ENCODE results near the gene KISS1R. TPM values are rescaled to one million over a fixed set of nuclear protein-coding genes. Genes with fewer than 3 reads are reported as not detected.

The KISS1R gene
- total RNA-seq, 2 experiments from 2014 or later = 1.5 to 1.6 TPM

DNA sequence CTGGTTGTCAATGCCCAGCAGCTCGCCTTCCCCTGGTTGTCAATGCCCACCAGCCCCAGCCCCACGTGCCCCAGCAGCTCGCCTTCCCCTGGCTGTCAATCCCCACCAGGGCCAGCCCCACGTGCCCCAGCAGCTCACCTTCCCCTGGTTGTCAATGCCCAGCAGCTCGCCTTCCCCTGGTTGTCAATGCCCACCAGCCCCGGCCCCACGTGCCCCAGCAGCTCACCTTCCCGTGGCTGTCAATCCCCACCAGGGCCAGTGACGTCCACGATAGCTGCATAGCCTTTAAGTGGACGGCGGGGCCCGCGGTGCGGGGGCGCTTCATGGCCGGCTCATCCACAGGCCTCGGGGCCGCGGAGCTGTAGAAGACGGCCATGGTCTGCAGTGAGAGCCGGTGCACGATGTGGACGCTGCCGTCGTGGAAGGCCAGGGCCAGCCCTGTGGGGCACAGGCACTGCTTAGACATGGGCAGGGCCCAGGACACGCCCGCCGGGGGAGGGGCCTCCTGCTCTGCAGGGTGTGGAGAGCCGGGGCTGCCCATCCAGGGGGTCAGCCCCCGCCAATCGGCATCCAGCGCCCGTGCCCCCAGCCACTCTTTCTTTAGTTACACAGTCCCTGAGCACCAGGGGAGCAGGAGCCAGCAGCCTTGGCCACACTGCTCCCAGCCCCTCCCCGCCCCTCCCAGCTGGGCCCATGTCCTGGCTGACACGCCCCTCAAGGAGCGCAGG, 37.3 kb upstream of the KISS1R start:
- Mint-ChIP-seq H3K9me3 (no peaks in the 10 kb centered on the region), H3K4me3 (no peak overlapping the region), H3K4me1 (ENCODE audit: low read depth) (no peaks in the 10 kb centered on the region), H3K36me3 (ENCODE audit: low read depth) (peaks cover 42% of the 10 kb centered on the region), H3K27ac (no peak overlapping the region), H3K27me3 (no peaks in the 10 kb centered on the region)
- Histone ChIP-seq H3K4me3 (ENCODE audit: low read length) (no peak overlapping the region), H3K27ac (ENCODE audit: low read depth in 1 of 2, low read length in 2 of 2) (no peak overlapping the region), H3K27me3 (ENCODE audit: control insufficient read depth in 1 of 2, insufficient read depth in 2 of 2, low read length in 2 of 2) (no peaks in the 10 kb centered on the region), H3K36me3 (ENCODE audit: insufficient read depth, low read length) (peaks cover 43% of the 10 kb centered on the region), H3K9me3 (ENCODE audit: control insufficient read depth in 1 of 2, insufficient read depth in 1 of 2, low read length in 2 of 2) (no peaks in the 10 kb centered on the region), H3K4me1 (ENCODE audit: insufficient read depth, low read length) (no peaks in the 10 kb centered on the region)
- TF ChIP-seq, protein P1, sequence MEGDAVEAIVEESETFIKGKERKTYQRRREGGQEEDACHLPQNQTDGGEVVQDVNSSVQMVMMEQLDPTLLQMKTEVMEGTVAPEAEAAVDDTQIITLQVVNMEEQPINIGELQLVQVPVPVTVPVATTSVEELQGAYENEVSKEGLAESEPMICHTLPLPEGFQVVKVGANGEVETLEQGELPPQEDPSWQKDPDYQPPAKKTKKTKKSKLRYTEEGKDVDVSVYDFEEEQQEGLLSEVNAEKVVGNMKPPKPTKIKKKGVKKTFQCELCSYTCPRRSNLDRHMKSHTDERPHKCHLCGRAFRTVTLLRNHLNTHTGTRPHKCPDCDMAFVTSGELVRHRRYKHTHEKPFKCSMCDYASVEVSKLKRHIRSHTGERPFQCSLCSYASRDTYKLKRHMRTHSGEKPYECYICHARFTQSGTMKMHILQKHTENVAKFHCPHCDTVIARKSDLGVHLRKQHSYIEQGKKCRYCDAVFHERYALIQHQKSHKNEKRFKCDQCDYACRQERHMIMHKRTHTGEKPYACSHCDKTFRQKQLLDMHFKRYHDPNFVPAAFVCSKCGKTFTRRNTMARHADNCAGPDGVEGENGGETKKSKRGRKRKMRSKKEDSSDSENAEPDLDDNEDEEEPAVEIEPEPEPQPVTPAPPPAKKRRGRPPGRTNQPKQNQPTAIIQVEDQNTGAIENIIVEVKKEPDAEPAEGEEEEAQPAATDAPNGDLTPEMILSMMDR (IDR thresholded peaks at IDR 0.05) = no peak
- CTCF ChIA-PET = interaction anchor here (0.8 kb wide), 1 partner anchor 41 kb away, joined by 4 read pairs; no protein-coding TSS in a partner anchor
- intact Hi-C loops (cut with DNase I, micrococcal nuclease) = no loop called here
- DNase-seq (no peak), ATAC-seq (ENCODE audit: poor library complexity) (no peak)
- POLR2A ChIA-PET = interaction anchor here (0.8 to 2.8 kb wide), 2 partner anchors 13 to 17 kb away, joined by 3 to 8 read pairs; partner anchors contain the start of genes MED16 and RNU6-9

DNA sequence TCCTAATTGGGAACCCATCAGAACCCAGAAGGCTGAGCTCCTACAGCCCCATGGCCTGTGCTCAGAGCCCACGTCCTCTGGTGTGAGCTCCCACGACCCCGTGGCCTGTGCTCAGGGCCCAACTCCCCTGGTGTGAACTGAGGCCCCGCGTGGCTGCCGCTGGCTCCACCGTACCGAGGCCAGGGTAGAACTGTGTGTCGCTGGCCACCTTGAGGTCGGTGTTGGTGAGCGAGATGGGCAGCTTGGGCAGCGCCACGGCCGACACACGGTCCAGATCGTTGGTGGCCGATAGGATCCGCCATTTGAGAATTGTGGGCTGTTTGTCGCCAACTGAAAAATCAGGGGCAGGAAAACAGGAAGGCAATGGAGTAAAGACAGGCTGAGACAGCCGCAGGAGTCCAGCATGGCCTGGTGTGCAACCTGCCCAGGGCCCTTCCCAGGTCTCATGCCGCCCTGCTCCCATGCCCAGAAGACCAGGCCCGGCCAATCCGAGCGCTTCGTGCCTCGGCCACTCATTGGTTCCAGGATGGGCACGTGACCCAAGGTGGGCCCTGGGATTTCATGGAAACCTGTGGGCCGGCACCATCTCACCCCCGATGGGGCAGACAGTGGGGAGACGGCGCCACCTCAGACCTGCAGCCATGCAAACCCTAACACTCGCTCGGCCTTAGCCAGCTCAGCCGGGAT, 35.6 kb upstream of the KISS1R start:
- Mint-ChIP-seq H3K27me3 (no peaks in the 10 kb centered on the region), H3K4me1 (ENCODE audit: low read depth) (no peaks in the 10 kb centered on the region), H3K4me3 (no peak overlapping the region), H3K27ac (no peak overlapping the region), H3K9me3 (no peaks in the 10 kb centered on the region), H3K36me3 (ENCODE audit: low read depth) (peaks cover 38% of the 10 kb centered on the region)
- POLR2A ChIA-PET = interaction anchor here (1.5 to 1.6 kb wide), 2 partner anchors 12 to 28 kb away, joined by 4 to 5 read pairs; partner anchors contain the start of genes MED16 and RNU6-9
- no peak overlapping the region for H3K27ac ChIP-seq (ENCODE audit: low read depth in 1 of 2, low read length in 2 of 2)
- ATAC-seq (ENCODE audit: poor library complexity) (no peak), DNase-seq (no peak)
- H3K36me3 ChIP-seq (ENCODE audit: insufficient read depth, low read length) = peaks cover 52% of the 10 kb centered on the region
- no peaks in the 10 kb centered on the region for H3K4me1 ChIP-seq (ENCODE audit: insufficient read depth, low read length)
- H3K9me3 ChIP-seq (ENCODE audit: control insufficient read depth in 1 of 2, insufficient read depth in 1 of 2, low read length in 2 of 2) = no peaks in the 10 kb centered on the region
- CTCF ChIA-PET = no interaction called here
- intact Hi-C loops (cut with DNase I, micrococcal nuclease) = no loop called here
- H3K27me3 ChIP-seq (ENCODE audit: control insufficient read depth in 1 of 2, insufficient read depth in 2 of 2, low read length in 2 of 2) = no peaks in the 10 kb centered on the region
- H3K4me3 ChIP-seq (ENCODE audit: low read length) = no peak overlapping the region
- TF ChIP-seq, protein P1 (IDR thresholded peaks at IDR 0.05) = no peak

DNA sequence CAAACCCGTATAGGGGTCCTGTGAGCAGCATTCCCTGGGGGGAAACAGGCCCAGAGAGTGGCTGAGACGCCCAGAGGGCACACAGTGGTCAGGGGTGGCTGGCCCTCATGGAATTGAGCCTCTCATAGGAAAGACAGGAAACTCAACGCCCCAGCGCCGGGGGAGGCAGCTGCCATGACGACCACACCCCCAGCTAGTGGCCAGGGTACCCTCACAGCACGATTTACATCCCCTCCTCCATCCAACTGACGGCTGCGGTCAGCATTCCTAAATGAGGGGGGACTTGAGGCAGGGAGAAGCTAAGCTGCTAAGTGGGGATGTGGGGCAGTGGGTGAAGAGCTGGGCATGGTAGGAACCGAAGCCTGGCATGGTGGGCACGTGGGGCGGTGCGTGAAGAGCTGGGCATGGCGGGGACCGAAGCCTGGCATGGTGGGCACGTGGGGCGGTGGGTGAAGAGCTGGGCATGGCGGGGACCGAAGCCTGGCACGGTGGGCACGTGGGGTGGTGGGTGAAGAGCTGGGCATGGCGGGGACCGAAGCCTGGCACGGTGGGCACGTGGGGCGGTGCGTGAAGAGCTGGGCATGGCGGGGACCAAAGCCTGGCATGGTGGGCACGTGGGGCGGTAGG, 34.1 kb upstream of the KISS1R start:
- no peak overlapping the region for H3K4me3 Mint-ChIP-seq
- H3K36me3 ChIP-seq (ENCODE audit: insufficient read depth, low read length) = peaks cover 57% of the 10 kb centered on the region

More for the DNA sequence above, 34.1 kb upstream of the KISS1R start:
- H3K9me3 ChIP-seq (ENCODE audit: control insufficient read depth in 1 of 2, insufficient read depth in 1 of 2, low read length in 2 of 2) = no peaks in the 10 kb centered on the region
- H3K27me3 Mint-ChIP-seq = no peaks in the 10 kb centered on the region
- DNase-seq (no peak), ATAC-seq (ENCODE audit: poor library complexity) (no peak)
- no peaks in the 10 kb centered on the region for H3K27me3 ChIP-seq (ENCODE audit: control insufficient read depth in 1 of 2, insufficient read depth in 2 of 2, low read length in 2 of 2)
- no peaks in the 10 kb centered on the region for H3K4me1 Mint-ChIP-seq (ENCODE audit: low read depth)
- no peak overlapping the region for H3K27ac Mint-ChIP-seq
- TF ChIP-seq, protein P1 (IDR thresholded peaks at IDR 0.05) = no peak
- no peak overlapping the region for H3K27ac ChIP-seq (ENCODE audit: low read depth in 1 of 2, low read length in 2 of 2)
- H3K4me1 ChIP-seq (ENCODE audit: insufficient read depth, low read length) = no peaks in the 10 kb centered on the region
- H3K36me3 Mint-ChIP-seq (ENCODE audit: low read depth) = peaks cover 40% of the 10 kb centered on the region
- no peaks in the 10 kb centered on the region for H3K9me3 Mint-ChIP-seq
- CTCF ChIA-PET = no interaction called here
- H3K4me3 ChIP-seq (ENCODE audit: low read length) = no peak overlapping the region
- POLR2A ChIA-PET = interaction anchor here (1.5 to 1.6 kb wide), 2 partner anchors 10 to 26 kb away, joined by 4 to 5 read pairs; partner anchors contain the start of genes MED16 and RNU6-9
- intact Hi-C loops (cut with DNase I, micrococcal nuclease) = no loop called here
